K562 (cell line): ENCODE data around the gene ZNF266. TPM values are rescaled to one million over a fixed set of nuclear protein-coding genes. Genes with fewer than 3 reads are reported as not detected.

Experiments
- C11orf30 ChIP-seq: fragments of 450-650 bp; IDR thresholded peaks from 2 replicates; pipeline ENCODE4 v1.6.1; 2016; ENCODE audit warnings: low read depth, mild to moderate bottlenecking
- CBFA2T2 ChIP-seq: fragments of 450-650 bp; conservative IDR thresholded peaks from 2 replicates; pipeline ENCODE4 v1.6.1; 2017; ENCODE audit warnings: mild to moderate bottlenecking
- CXXC5 ChIP-seq: fragments of 250-450 bp; sonication (Bioruptor Pico); IDR thresholded peaks from 2 replicates; pipeline ENCODE4 v1.8.0; 2022; ENCODE audit warnings: inconsistent platforms, mild to moderate bottlenecking, moderate library complexity
- EGR1 ChIP-seq: fragments of 450-650 bp; conservative IDR thresholded peaks from 2 replicates; pipeline ENCODE4 v1.6.1; 2017; ENCODE audit warnings: mild to moderate bottlenecking
- EZH2 ChIP-seq: IDR thresholded peaks from 2 replicates; pipeline ENCODE4 v1.6.1; 2012; ENCODE audit warnings: low read depth, mild to moderate bottlenecking, inconsistent platforms, low read length, borderline replicate concordance
- KDM2B ChIP-seq: fragments of 250-450 bp; sonication (Bioruptor Pico); IDR thresholded peaks from 2 replicates; pipeline ENCODE4 v1.8.0; 2021; ENCODE audit warnings: mild to moderate bottlenecking, moderate library complexity
- MTF1 ChIP-seq: fragments of 250-450 bp; sonication (Bioruptor Pico); IDR thresholded peaks from 2 replicates; pipeline ENCODE4 v1.9.0; 2021; ENCODE audit warnings: moderate library complexity, mild to moderate bottlenecking, inconsistent platforms, borderline replicate concordance
- MYBL2 ChIP-seq, 2 experiments: fragments of 450-650 bp in 1 of 2; sonication (generic) in 1 of 2; formaldehyde crosslinking in 1 of 2; IDR thresholded peaks; 2 replicates each; pipeline versions ENCODE4 v1.6.1 to v1.8.1; 2017 to 2022; ENCODE audit warnings: borderline replicate concordance in 1 of 2, inconsistent platforms in 1 of 2, low read depth in 1 of 2, mild to moderate bottlenecking in 1 of 2, missing genetic modification reagents in 1 of 2, moderate library complexity in 1 of 2
- MYNN ChIP-seq, 2 experiments: sonication (generic); formaldehyde crosslinking in 1 of 2; IDR thresholded peaks; 2 replicates each; pipeline versions ENCODE4 v1.5.0 to v1.6.1; 2016 to 2020; ENCODE audit warnings: antibody characterized with exemption in 1 of 2, missing genetic modification reagents in 1 of 2
- SMARCA4 ChIP-seq: fragments of 450-650 bp; IDR thresholded peaks from 2 replicates; pipeline ENCODE4 v1.6.1; 2016
- SMARCB1 ChIP-seq: IDR thresholded peaks from 2 replicates; pipeline ENCODE4 v1.6.1; 2011; ENCODE audit warnings: improper control_type of control experiment, low read depth; ENCODE audit not compliant: insufficient read length
- TAF7 ChIP-seq: fragments of 450-650 bp; IDR thresholded peaks from 2 replicates; pipeline ENCODE4 v1.6.1; 2016; ENCODE audit warnings: missing genetic modification characterization, missing compliant biosample characterization
- TSC22D4 ChIP-seq: fragments of 450-650 bp; IDR thresholded peaks from 2 replicates; pipeline ENCODE4 v1.6.1; 2016; ENCODE audit warnings: missing genetic modification characterization, missing biosample characterization, control low read depth
- YBX1 ChIP-seq: fragments of 450-650 bp; IDR thresholded peaks from 2 replicates; pipeline ENCODE4 v1.7.1; 2016; ENCODE audit warnings: mild to moderate bottlenecking
- ZC3H11A ChIP-seq: IDR thresholded peaks from 2 replicates; pipeline ENCODE4 v1.6.1; 2012; ENCODE audit warnings: low read depth, low read length, improper control_type of control experiment
- ZNF12 ChIP-seq: sonication (generic); formaldehyde crosslinking; IDR thresholded peaks from 2 replicates; pipeline ENCODE4 v1.4.0; 2020; ENCODE audit warnings: mild to moderate bottlenecking, missing genetic modification reagents
- ZNF551 ChIP-seq: fragments of 250-450 bp; sonication (Bioruptor Pico); IDR thresholded peaks from 2 replicates; pipeline ENCODE4 v1.5.0; 2021; ENCODE audit warnings: mild to moderate bottlenecking, moderate library complexity
- ZNF655 ChIP-seq: fragments of 250-450 bp; sonication (Bioruptor Pico); IDR thresholded peaks from 2 replicates; pipeline ENCODE4 v1.5.0; 2021
- ZNF699 ChIP-seq: fragments of 250-450 bp; sonication (Bioruptor Pico); IDR thresholded peaks from 2 replicates; pipeline ENCODE4 v1.8.0; 2021; ENCODE audit warnings: mild to moderate bottlenecking, moderate library complexity; ENCODE audit not compliant: insufficient replicate concordance
- ZZZ3 ChIP-seq: fragments of 450-650 bp; IDR thresholded peaks from 2 replicates; pipeline ENCODE4 v1.6.1; 2016; ENCODE audit warnings: antibody characterized with exemption, mild to moderate bottlenecking, moderate library complexity
- polyA plus RNA-seq, 8 experiments: library from polyadenylated mRNA; depleted of rRNA in 4 of 8; stranded (reverse) in 5 of 8; unstranded in 3 of 8; fragments of >200 nt; fragmentation: Nextera tagmentation in 2 of 8; fragmentation: Illumina TruSeq in 1 of 8; extraction: Ambion mirVana in 2 of 8; extraction: Trizol in 1 of 8; gene quantifications; 2 replicates each; pipeline versions ENCODE4 v1.2.1 to v1.2.3, GENCODE V29; 2011 to 2014; ENCODE audit warnings: inconsistent platforms in 1 of 8, missing spikeins in 1 of 8
- total RNA-seq, 7 experiments: library from RNA; depleted of rRNA in 6 of 7; stranded (reverse); fragments of >200 nt in 6 of 7; fragmentation: Illumina TruSeq in 2 of 7; extraction: Trizol in 2 of 7; gene quantifications; 2 replicates each; pipeline versions ENCODE4 v1.2.1 to v1.2.3, GENCODE V29; 2011 to 2021; ENCODE audit warnings: low replicate concordance in 1 of 7
- TF ChIP-seq, protein P1 (sequence below): sonication (generic); formaldehyde crosslinking; IDR thresholded peaks from 2 replicates; pipeline ENCODE4 v1.8.0; 2022; ENCODE audit warnings: missing genetic modification reagents, mild to moderate bottlenecking, borderline replicate concordance
- TF ChIP-seq, protein P2 (sequence below): fragments of 250-450 bp; sonication (Bioruptor Pico); IDR thresholded peaks from 2 replicates; pipeline ENCODE4 v1.4.0; 2020; ENCODE audit warnings: mild to moderate bottlenecking, moderate library complexity, borderline replicate concordance

The ZNF266 gene
- total and polyA plus RNA-seq, 9 of the 15 experiments (the other 6 are each of a cell fraction or from before 2014, with no cell fraction given), result 5.9 to 40.9 (median 20.3) TPM

- TF ChIP-seq, protein P1, sequence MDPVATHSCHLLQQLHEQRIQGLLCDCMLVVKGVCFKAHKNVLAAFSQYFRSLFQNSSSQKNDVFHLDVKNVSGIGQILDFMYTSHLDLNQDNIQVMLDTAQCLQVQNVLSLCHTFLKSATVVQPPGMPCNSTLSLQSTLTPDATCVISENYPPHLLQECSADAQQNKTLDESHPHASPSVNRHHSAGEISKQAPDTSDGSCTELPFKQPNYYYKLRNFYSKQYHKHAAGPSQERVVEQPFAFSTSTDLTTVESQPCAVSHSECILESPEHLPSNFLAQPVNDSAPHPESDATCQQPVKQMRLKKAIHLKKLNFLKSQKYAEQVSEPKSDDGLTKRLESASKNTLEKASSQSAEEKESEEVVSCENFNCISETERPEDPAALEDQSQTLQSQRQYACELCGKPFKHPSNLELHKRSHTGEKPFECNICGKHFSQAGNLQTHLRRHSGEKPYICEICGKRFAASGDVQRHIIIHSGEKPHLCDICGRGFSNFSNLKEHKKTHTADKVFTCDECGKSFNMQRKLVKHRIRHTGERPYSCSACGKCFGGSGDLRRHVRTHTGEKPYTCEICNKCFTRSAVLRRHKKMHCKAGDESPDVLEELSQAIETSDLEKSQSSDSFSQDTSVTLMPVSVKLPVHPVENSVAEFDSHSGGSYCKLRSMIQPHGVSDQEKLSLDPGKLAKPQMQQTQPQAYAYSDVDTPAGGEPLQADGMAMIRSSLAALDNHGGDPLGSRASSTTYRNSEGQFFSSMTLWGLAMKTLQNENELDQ (CRISPR knock-in tag), result no peak
- TF ChIP-seq ZC3H11A (no peak), TSC22D4 (tag) (no peak), ZNF699 (CRISPR knock-in tag) (no peak), TAF7 (tag) (0 out of 2 replicates have a peak, but pooled peaks have one; percentile 34), MTF1 (no peak), ZNF655 (CRISPR knock-in tag) (no peak), ZZZ3 (no peak), C11orf30 (peak; percentile 91), SMARCB1 (no peak), ZNF12 (CRISPR knock-in tag) (no peak), SMARCA4 (no peak), MYBL2 (IDR thresholded peaks at IDR 0.05; ENCODE audit: low read depth) (0 out of 2 replicates have a peak, but pooled peaks have one; percentile 20), MYBL2 (CRISPR knock-in tag; IDR thresholded peaks at IDR 0.05; ENCODE audit: borderline replicate concordance) (no peak), ZNF551 (CRISPR knock-in tag) (no peak), CXXC5 (CRISPR knock-in tag) (peak; percentile 86), EZH2 (no peak), CBFA2T2 (no peak), EGR1 (0 out of 2 replicates have a peak, but pooled peaks have one; percentile 5), MYNN (IDR thresholded peaks at IDR 0.05) (no peak), MYNN (CRISPR knock-in tag; IDR thresholded peaks at IDR 0.05) (no peak), YBX1 (no peak), KDM2B (CRISPR knock-in tag) (no peak)
- TF ChIP-seq, protein P2, sequence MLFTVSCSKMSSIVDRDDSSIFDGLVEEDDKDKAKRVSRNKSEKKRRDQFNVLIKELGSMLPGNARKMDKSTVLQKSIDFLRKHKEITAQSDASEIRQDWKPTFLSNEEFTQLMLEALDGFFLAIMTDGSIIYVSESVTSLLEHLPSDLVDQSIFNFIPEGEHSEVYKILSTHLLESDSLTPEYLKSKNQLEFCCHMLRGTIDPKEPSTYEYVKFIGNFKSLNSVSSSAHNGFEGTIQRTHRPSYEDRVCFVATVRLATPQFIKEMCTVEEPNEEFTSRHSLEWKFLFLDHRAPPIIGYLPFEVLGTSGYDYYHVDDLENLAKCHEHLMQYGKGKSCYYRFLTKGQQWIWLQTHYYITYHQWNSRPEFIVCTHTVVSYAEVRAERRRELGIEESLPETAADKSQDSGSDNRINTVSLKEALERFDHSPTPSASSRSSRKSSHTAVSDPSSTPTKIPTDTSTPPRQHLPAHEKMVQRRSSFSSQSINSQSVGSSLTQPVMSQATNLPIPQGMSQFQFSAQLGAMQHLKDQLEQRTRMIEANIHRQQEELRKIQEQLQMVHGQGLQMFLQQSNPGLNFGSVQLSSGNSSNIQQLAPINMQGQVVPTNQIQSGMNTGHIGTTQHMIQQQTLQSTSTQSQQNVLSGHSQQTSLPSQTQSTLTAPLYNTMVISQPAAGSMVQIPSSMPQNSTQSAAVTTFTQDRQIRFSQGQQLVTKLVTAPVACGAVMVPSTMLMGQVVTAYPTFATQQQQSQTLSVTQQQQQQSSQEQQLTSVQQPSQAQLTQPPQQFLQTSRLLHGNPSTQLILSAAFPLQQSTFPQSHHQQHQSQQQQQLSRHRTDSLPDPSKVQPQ (CRISPR knock-in tag), result no peak
Measured at GRCh38 chr19:9435279-9436268, at the start of gene ZNF266 (continued).
